Coronary artery (tissue), 2 donors: Measurements from ENCODE around the gene ANKRD11.
A peak's percentile ranks its signal among the peaks of the same experiment; 100 is the strongest.

Experiments
- DNase-seq: peaks from one replicate; pipeline ENCODE4 v3.0.0-alpha.2; 2017; ENCODE audit warnings: low spot score
- H3K27ac ChIP-seq, 2 donors: fragments of 200-600 bp; sonication (generic); one replicate each; pipeline ENCODE4 v1.5.1; 2016 to 2019
- H3K4me3 ChIP-seq: fragments of 200-600 bp; sonication (generic); 2 replicates; pipeline ENCODE4 v1.5.1; 2016; ENCODE audit warnings: mild to moderate bottlenecking, moderate library complexity
- TF ChIP-seq, protein P1 (sequence below): fragments of 200-600 bp; sonication (generic); IDR thresholded peaks from one replicate; pipeline ENCODE4 v1.5.1; 2019; ENCODE audit warnings: antibody characterized with exemption

The ANKRD11 gene

DNA sequence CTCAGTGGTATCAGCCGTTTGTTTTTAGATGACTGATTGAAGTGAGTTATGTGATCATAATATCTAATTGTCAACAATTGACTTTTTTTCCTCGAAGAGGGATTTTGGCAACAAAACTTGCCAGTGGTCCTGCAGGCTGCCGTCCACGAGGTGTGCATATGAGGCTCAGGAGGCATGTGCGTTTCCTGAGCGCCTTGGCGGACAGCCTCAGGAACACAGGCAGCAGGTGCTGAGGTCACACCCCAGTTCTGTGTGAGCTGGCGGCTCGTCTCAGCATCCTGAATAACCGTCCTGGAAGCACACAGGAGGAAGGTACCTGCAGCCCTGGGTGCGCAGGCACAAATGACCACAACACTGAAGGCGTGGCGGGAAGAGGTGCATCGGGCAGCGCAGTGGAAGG is 29.5 kb upstream of the ANKRD11 start:
- DNase-seq, result no peak
- H3K4me3 ChIP-seq, result no peak overlapping the region
- H3K27ac ChIP-seq, result no peak overlapping the region
- TF ChIP-seq, protein P1, sequence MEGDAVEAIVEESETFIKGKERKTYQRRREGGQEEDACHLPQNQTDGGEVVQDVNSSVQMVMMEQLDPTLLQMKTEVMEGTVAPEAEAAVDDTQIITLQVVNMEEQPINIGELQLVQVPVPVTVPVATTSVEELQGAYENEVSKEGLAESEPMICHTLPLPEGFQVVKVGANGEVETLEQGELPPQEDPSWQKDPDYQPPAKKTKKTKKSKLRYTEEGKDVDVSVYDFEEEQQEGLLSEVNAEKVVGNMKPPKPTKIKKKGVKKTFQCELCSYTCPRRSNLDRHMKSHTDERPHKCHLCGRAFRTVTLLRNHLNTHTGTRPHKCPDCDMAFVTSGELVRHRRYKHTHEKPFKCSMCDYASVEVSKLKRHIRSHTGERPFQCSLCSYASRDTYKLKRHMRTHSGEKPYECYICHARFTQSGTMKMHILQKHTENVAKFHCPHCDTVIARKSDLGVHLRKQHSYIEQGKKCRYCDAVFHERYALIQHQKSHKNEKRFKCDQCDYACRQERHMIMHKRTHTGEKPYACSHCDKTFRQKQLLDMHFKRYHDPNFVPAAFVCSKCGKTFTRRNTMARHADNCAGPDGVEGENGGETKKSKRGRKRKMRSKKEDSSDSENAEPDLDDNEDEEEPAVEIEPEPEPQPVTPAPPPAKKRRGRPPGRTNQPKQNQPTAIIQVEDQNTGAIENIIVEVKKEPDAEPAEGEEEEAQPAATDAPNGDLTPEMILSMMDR, result no peak

DNA sequence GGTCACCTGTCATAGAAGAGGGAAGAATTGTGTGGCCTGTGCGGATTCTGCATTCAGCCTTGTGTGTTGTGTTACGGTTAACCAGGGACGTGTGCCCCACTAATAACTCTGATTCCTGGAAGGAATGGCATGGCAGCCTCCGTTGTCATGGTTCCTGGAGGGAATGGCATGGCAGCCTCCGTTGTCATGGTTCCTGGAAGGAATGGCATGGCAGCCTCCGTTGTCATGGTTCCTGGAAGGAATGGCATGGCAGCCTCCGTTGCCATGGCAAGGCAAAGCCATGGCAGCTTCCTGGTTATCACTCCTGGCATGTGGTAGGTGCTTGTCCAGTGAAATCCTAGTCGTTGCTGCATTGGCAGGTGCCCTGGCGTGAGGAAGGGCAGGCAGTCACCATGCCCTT is 26.8 kb upstream of the ANKRD11 start:
- no peak overlapping the region for H3K27ac ChIP-seq
- no peak overlapping the region for H3K4me3 ChIP-seq
- DNase-seq, result no peak
- TF ChIP-seq, protein P1, result no peak

DNA sequence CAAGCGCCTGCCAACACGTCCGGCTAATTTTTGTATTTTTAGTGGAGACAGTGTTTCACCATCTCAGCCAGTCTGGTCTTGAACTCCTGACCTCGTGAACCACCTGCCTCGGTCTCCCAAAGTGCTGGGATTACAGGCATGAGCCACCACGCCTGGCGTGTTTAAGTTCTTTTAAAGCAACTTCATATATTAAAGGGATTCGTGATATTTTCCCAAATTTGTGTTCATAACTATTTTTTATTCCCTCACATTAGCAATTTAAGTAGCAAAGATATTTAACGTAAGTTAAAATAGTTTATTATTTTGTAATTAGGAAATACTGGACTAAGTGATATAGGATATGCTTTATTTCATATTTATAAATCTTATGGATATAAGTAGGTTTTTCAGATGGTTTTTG is 22.1 kb upstream of the ANKRD11 start:
- DNase-seq, result no peak
- no peak overlapping the region for H3K4me3 ChIP-seq
- no peak overlapping the region for H3K27ac ChIP-seq
- TF ChIP-seq, protein P1, result no peak

DNA sequence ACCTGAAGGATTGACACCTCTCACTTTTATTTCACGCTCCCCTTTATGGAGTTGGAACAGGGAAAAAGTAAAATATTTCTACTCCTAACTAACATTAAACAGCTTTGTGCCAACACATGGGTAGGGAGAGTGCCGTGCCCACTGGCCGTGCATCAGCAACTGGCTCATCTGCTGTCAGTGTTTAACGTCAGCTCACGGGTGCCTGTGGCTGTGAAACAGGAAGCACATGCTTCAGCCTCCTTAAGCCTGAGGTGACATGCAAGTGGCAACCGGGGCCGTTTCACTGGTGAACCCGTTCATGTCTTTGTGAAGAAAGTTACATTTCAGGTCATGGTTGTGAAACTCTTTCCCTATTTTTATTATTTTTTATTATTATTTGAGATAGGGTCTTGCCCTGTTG is 21.0 kb upstream of the ANKRD11 start:
- TF ChIP-seq, protein P1, result no peak
- DNase-seq, result no peak
- no peak overlapping the region for H3K4me3 ChIP-seq
- H3K27ac ChIP-seq, result no peak overlapping the region

DNA sequence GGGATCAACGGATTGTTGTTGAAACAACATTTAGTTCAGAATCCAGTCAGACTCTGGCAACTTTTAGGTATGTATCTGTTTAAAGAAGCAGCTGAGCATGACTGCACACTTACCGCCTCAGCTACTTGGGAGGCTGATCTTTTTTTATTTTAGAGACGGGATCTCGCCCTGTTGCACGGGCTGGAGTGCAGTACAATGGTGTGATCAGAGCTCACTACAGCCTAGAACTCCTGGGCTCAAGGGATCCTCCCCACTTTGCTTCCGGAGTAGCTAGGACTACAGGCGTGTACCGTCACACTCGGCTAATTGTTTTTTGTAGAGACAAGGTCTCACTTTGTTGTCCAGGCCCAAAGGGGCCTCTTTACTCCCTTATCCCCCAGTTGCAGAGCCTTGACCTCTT is 20.2 kb upstream of the ANKRD11 start:
- Histone ChIP-seq H3K4me3 (no peak overlapping the region), H3K27ac (no peak overlapping the region)
- DNase-seq, result no peak
- TF ChIP-seq, protein P1, result no peak

DNA sequence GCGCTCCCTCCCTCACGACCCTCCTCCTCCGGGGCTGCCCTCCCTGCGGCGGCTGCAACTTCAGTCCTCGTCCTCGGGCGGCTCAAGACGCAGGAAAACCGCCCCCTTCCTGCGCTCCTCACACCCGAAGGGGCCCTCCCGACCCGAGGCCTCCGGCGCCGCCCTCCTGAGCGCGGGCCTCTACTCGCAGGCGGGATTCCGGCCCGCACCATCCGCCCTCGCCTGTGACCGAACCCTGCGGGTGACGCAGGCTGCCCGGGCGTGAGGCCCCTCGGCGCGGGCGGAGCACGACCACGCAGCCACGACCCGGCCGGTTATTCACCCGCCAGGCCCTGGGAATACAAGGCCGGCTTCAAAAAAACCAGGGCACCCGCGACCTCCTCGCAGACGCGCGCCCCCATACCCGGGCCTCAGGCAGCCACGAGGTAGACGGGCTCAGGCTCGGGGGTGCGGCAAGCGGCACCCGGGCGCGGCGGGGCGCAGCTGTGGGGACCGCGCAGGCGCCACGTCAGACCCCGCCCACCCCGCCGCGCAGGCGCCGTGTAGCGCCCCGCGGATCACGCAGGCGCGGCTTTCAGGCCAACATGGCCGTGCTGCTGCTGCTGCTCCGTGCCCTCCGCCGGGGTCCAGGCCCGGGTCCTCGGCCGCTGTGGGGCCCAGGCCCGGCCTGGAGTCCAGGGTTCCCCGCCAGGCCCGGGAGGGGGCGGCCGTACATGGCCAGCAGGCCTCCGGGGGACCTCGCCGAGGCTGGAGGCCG is 17.7 kb upstream of the ANKRD11 start, which contains the start of gene SPG7:
SPG7 (plus strand) TSS at position 570 of the 757 bp plus-strand sequence; CDS start at position 585, 15 bp downstream.
- Histone ChIP-seq H3K27ac (peak within 1 kb of the TSS; percentile 93 to 95), H3K4me3 (peak within 1 kb of the TSS; percentile 98)
- TF ChIP-seq, protein P1, result no peak
- peak; percentile 85 for DNase-seq

DNA sequence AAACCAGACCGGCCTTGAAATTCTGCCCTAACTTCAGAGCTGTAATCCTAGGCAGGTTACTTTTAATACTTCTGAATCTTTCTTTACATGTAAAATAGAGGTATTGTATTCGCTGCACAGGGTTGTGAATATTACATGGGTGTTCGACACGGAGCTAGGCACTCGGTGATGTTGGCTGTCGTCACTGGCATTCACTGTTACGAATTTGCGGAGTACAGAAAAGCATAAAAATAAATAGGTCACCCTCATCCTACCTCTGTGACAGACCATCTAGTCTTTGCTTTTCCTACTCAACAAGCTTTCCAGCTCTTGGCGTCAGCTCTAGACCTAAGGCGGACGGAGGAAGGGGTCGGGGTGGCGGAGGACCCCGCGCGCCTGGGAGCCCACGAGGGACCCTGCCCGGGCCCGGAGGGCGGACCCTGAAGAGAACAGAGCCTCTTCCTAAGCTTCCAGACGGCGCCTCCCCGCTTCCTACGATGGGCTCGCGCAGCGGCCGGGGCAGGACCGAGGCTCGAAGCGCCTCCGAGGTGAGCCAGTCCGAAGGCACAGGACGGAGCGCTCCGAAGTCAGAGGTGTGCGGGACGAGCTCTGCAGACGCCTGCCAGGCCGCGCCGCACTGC is 17.0 kb upstream of the ANKRD11 start:
- TF ChIP-seq, protein P1, result no peak
- peak overlapping the region; percentile 93 to 95 for H3K27ac ChIP-seq
- peak; percentile 80 for DNase-seq
- peak overlapping the region; percentile 98 for H3K4me3 ChIP-seq
